ENCODE results near the gene DCLRE1C.
"Not testable (repeated sequence)": the region's sequence is repeated elsewhere in the genome, so short reads cannot be mapped to it uniquely, and the experiment has no call there.

DNA sequence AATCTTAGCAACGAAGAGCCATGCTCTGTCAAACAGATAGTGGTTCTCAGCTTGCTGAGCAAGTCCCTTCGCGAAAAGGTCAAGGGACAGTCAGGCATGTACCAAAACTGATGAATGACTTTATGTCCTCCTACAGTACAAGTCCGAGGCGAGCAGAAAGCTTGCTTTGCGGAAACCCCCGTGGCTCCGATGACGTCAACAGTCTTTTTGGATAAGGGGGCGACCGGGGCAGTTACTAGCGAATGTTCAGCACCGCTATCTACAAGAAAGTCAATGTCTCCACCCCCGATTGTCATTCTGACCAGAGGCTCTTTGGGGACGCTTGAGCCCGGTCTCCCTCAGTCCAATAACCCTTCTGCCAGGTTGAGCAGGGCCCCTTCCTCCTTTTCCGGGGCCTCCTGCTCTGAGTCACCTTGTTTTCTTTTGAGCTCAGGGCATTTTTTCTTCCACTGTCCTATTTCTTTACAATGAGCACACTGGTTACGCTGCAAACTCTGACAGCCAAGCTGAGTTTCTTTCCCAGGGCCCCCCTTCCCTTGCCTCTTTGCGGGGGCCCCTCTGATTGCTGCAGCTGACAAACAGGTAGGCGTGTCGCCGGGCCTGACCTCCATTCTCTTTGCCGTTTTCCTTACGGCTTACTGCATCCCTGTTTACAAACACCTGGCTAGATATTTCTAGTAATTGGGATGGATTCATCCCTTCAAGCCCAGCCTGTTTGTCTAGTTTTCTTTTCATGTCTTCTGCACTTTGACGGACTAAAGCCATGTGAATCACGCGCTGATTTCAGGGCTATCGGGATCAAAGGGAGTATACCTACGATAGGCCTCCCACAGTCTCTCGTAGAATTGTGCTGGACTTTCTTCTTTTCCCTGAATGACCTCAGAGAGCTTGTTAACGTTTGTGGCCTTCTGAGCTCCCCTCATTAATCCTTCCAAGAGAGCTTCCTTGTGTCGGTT is 39.9 kb upstream of the DCLRE1C start:
- TF ChIP-seq POLR2A (IDR thresholded peaks at IDR 0.05), result not testable (repeated sequence)
- TF ChIP-seq, protein P1, sequence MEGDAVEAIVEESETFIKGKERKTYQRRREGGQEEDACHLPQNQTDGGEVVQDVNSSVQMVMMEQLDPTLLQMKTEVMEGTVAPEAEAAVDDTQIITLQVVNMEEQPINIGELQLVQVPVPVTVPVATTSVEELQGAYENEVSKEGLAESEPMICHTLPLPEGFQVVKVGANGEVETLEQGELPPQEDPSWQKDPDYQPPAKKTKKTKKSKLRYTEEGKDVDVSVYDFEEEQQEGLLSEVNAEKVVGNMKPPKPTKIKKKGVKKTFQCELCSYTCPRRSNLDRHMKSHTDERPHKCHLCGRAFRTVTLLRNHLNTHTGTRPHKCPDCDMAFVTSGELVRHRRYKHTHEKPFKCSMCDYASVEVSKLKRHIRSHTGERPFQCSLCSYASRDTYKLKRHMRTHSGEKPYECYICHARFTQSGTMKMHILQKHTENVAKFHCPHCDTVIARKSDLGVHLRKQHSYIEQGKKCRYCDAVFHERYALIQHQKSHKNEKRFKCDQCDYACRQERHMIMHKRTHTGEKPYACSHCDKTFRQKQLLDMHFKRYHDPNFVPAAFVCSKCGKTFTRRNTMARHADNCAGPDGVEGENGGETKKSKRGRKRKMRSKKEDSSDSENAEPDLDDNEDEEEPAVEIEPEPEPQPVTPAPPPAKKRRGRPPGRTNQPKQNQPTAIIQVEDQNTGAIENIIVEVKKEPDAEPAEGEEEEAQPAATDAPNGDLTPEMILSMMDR (IDR thresholded peaks at IDR 0.05), result not testable (repeated sequence)
